ENCODE measurements around the gene MACROH2A1.

DNA sequence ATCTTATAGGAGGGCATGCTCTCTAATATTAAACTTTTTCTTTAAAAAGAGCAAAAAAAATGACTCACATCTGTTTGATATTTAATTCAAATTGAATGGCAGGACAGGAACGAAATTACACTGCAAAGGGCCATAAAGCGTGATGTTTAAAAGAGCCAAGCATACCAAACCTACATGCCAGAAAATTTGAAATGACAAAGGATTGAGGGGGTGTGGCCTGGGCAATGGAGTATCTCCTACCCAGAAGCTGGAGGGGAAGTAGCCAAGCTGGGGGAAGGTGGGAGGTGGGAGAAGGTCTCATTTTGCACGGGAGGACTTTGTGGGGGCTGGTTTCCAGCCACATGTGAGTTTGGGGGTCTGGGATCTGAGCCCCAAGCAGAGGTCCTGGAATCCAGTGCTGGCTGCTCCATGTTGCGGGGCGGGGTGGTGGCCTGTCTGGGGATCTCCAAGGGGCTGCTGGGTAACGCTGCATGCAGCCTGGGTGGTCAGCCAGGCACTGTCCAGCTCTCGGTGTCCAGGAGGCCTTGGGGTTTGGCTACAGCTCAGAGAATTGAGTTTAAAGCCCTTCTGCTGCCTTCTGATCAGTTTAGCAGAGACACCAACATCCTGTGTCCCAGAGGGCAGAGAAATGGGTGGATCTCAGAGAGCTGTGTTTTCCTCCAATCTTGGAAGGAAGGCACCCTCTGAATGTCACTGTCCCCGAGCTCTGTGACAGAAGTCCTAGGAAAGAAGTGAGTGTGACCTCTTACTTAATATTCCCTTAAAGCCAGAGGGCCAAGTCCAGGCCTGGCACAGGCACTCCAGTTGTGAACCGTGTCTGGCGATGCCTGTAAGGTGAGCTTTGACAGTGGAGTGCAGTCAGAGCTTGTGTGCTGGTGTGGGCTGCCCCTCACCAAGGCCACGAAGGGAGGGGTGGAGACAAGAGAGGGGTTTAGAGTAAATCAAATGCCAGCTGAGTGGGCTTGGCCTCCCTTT is 40.5 kb upstream of the MACROH2A1 start:
- no peak for TF ChIP-seq TAF1 (IDR thresholded peaks at IDR 0.05; ENCODE audit: borderline replicate concordance, low read depth, low read length)
- TF ChIP-seq JUND (IDR thresholded peaks at IDR 0.05), result no peak

Measured in SK-N-SH (cell line).